Measurements from ENCODE around the gene PPP3R1. TPM values are rescaled to one million over a fixed set of nuclear protein-coding genes. Genes with fewer than 3 reads are reported as not detected.

Gene PPP3R1
- total RNA-seq, 1 experiment from 2014 or later: 74.2 TPM

DNA sequence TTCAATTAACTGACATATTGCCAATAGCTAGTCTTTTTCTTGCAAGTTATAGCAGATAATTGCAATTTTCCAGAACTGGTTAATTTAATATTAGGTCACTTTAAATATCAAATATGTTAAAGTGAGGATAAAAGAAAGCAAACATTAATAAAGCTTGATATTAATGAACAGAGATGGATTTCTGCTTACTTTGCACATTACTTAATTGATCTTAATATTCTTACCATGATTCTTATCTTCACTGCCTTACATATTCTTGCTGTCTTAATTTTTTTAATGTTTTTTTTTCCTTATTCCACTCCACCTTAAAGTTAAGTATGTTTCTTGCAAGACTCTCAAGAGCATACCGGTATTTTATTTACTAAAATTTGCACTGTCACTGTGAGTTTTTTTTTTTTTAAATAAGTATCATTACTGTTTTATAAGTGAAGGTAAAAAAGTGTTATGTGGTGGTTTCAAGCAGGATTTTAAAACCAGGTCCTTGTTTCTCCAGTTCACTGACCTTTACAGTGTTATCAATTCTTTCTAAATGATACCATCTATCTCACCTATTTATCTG is 33.9 kb downstream of the PPP3R1 start:
- H3K9me3 Mint-ChIP-seq: no peaks in the 10 kb centered on the region; a peak in 1 of 5 replicates
- no peak for TF ChIP-seq CTCF (conservative IDR thresholded peaks at IDR 0.05)
- H3K79me1 ChIP-seq (ENCODE audit: insufficient read depth, low read depth, low read length, poor library complexity, severe bottlenecking): peaks cover 6% of the 10 kb centered on the region

More for the DNA sequence above, 33.9 kb downstream of the PPP3R1 start:
- Histone ChIP-seq H3K4me1 (ENCODE audit: insufficient read depth, low read length) (no peaks in the 10 kb centered on the region), H3K14ac (ENCODE audit: insufficient read depth, low read length) (no peak overlapping the region), H3K56ac (ENCODE audit: insufficient read length, low read depth, low read length) (no peak overlapping the region), H2AK5ac (ENCODE audit: insufficient read length, low read length) (no peak overlapping the region), H3K27ac (ENCODE audit: insufficient read length, low read depth, low read length) (no peak overlapping the region), H3T11ph (ENCODE audit: low read length) (no peak overlapping the region), H3K9ac (ENCODE audit: extremely low read depth, insufficient read length, low read length) (no peak overlapping the region), H3K23ac (ENCODE audit: insufficient read length, low read depth, low read length) (no peak overlapping the region), H3K18ac (ENCODE audit: insufficient read length, low read depth, low read length) (no peak overlapping the region), H4K5ac (ENCODE audit: insufficient read length, low read depth, low read length) (no peak overlapping the region), H2BK12ac (ENCODE audit: insufficient read length, low read depth, low read length) (no peak overlapping the region), H2BK120ac (ENCODE audit: low read depth, low read length, poor library complexity, severe bottlenecking) (no peak overlapping the region), H2BK20ac (ENCODE audit: low read depth, low read length, poor library complexity, severe bottlenecking) (no peak overlapping the region), H4K20me1 (ENCODE audit: control insufficient read depth, insufficient read depth, insufficient read length) (no peaks in the 10 kb centered on the region), H2AFZ (ENCODE audit: low read length) (no peak overlapping the region), H3K23me2 (ENCODE audit: insufficient read length, low read depth, low read length, poor library complexity, severe bottlenecking) (no peaks in the 10 kb centered on the region), H2BK5ac (ENCODE audit: insufficient read length, low read length) (no peak overlapping the region), H4K8ac (replicated peaks; ENCODE audit: insufficient read length, low read depth, low read length) (no peak overlapping the region), H3K79me2 (ENCODE audit: insufficient read depth, low read length) (peaks cover 31% of the 10 kb centered on the region; the same call in 1 of the 2 replicates), H4K91ac (ENCODE audit: insufficient read length, low read depth, low read length) (no peak overlapping the region), H3K4me2 (ENCODE audit: insufficient read depth, insufficient read length, low read length) (no peak overlapping the region), H3K4ac (ENCODE audit: low read depth, low read length) (no peak overlapping the region), H3K27me3 (ENCODE audit: insufficient read depth, low read length) (no peaks in the 10 kb centered on the region), H2BK15ac (ENCODE audit: low read depth, low read length) (no peak overlapping the region), H3K9me3 (ENCODE audit: control insufficient read depth, low read depth, low read length) (no peaks in the 10 kb centered on the region)
- Mint-ChIP-seq H3K27ac (peak overlapping the region in 1 of 3 experiments; percentile 56; a peak in 3 of 7 replicates), H3K4me1 (peaks cover 23% of the 10 kb centered on the region in 2 experiments), H3K27me3 (ENCODE audit: low read depth) (no peaks in the 10 kb centered on the region), H3K36me3 (ENCODE audit: insufficient read depth in 1 of 3, low read depth in 3 of 3) (peaks cover 0 to 10% (median 4%) of the 10 kb centered on the region in 3 experiments; a peak in 4 of 7 replicates), H3K4me3 (no peak overlapping the region)
- no CpG with 5 or more reads among the region's 1 CpG for WGBS (ENCODE audit: extremely low coverage, insufficient read length, low lambda C conversion rate)
- DNase-seq: no peak

Measured in H9 (cell line).